HG03342 (cell line): ENCODE measurements around the gene DRAP1.

Experiments used
- ATAC-seq: cut with Tn5 transposase; IDR thresholded peaks from one replicate; pipeline ENCODE4 v1.9.1; 2021; ENCODE audit warnings: mild to moderate bottlenecking, moderate library complexity; ENCODE audit not compliant: unreplicated experiment

Gene DRAP1

DNA sequence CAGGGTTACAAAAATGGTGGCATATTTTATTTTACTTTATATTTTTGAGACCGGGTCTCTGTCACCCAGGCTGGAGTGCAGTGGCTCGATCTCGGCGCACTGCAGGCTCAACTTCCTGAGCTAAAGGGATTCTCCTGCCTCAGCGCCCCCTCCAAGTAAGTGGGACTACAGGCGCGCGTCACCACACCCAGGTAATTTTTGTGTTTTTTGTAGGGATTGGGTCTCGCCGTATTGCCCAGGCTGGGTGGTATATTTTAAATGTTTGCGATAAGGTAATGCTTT is 18.4 kb upstream of the DRAP1 start:
- no peak for ATAC-seq

GRCh38 chr11:65903068-65903481 is 16.2 kb upstream of the DRAP1 start:
- no peak for ATAC-seq

DNA sequence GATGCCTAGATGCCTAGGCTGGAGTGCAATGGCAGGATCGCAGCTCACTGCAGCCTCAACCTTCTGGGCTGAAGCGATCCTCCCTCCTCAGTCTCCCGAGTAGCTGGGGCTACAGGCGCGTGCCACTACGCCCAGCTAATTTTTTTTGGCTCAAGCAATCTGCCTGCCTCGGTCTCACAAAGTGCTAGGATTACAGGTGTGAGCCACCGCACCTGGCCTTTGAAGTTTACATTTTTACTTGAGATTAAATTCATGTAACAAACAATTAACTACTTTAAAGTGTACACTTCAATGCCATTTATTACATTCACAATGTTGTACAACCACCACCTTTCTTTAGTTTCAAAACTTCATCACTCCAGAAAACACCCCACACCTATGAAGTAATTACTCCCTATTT is 15.5 kb upstream of the DRAP1 start:
- no peak for ATAC-seq

GRCh38 chr11:65906602-65907001 is 12.6 kb upstream of the DRAP1 start:
- no peak for ATAC-seq

DNA sequence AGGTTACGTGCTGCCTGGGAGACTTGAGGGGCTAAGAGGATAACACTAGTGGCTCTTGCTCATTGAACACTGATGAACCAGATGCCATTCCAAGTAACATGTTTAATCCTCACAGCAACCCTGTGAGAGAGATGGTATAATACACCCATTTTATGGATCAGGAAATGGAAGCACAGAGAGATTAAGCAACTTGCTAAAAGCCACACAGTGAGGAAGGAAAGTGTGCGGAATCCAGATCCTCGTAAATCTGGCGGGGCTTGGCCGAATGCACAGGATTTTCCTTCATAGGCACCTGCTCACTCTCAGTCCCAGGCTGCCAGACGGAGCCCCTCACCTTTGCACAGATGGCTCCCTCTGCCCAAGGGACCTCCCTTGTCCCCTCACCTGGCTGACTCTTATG is 11.3 kb upstream of the DRAP1 start:
- no peak for ATAC-seq

GRCh38 chr11:65911682-65912568 is 7.3 kb upstream of the DRAP1 start:
- no peak for ATAC-seq

DNA sequence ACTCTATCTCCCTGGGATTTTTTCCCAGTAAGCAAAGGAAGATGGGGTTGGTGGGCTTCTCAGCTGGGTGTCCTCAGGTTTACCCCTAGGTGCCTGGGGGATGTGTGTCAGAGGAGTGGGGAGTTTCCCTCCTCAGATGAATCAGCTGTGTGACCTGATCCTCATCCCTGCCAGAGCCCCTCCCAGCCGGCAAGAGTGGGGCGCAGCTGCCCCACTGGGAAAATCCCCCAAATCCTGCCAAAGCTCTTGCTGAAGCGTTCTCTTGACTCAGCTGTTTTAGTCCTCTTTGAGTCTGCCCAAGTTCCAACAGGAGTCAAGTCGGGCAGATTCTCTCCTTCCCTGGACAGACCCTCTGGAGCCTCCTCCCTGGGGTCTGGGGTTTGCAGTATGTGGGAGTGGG is 6.4 kb upstream of the DRAP1 start:
- no peak for ATAC-seq

GRCh38 chr11:65915101-65915820 is 4.0 kb upstream of the DRAP1 start:
- no peak for ATAC-seq

GRCh38 chr11:65915821-65916251 is 3.4 kb upstream of the DRAP1 start:
- no peak for ATAC-seq

DNA sequence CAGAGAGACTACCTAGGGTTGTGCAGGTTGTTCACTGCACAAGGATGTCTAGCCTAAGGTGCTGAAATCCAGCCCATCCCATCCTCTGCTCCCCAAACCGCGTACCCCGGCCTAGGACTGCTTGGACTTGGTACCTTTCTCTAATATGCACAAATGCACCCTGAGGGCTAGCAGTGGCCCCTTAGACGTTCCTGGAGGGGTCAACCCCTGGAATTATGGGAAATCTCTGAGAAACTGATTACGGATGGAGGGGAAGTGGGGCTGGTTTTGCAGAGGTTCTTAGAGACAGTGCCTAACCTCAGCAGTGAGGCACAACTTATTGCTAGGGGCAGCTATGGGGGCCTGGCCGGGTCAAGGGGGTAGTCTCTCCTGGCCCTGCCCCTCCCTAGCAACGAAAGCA is 2.8 kb upstream of the DRAP1 start:
- no peak for ATAC-seq

DNA sequence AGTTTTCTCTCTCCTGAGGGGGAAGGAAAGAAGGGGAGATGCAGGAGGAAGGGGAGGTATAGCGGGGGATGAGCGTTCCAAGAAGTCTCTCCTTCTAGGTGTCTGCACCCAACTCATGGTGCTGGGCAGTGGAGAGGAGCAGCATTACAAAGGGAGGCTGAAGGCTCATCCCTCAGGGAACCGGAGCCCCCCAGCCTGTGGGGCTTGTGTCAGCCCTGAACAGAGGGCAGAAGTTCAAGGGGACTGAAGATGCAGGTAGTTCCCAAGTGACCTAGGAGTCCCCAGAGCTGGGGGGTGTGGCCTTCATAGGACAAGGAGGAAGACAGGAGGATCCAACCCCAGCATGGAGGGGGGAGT is 2.2 kb upstream of the DRAP1 start:
- ATAC-seq: no peak

DNA sequence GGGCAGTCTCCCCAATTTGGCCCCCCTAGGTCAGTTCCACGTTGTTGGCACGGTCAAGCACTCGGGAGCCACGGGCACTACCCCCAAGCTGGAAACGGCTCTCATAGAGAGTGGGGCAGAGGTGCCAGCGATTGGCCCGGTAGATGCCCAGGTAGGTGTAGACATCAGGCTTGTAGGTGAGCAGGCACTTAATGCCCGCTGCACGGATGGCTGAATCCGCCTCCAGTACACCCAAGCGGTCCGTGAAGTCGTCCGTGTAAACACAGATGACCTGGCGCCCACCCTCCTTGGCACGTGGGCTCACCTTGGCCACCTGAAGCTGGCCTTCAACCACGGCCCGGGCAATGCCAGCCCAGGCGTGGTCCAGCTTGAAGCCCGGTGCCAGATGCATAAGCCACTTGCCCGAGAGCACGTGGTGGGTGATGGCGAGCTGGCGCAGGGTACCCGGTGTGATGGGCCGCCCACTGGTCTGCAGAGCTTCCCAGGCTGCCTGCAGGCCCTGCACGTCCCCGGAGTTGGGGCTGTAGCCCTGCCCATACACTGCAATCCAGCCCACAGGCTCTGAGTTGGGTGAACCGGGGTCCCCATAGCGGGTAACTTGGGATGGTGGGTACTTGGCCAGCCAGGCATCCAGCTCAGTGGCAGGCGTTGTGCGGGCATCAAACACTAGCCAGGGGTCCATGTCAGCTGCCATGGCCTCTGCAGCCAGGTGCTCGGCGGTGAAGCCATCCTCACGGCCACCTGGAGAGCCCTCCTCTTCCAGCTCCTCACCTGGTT is 1.6 kb upstream of the DRAP1 start:
- ATAC-seq: no peak

DNA sequence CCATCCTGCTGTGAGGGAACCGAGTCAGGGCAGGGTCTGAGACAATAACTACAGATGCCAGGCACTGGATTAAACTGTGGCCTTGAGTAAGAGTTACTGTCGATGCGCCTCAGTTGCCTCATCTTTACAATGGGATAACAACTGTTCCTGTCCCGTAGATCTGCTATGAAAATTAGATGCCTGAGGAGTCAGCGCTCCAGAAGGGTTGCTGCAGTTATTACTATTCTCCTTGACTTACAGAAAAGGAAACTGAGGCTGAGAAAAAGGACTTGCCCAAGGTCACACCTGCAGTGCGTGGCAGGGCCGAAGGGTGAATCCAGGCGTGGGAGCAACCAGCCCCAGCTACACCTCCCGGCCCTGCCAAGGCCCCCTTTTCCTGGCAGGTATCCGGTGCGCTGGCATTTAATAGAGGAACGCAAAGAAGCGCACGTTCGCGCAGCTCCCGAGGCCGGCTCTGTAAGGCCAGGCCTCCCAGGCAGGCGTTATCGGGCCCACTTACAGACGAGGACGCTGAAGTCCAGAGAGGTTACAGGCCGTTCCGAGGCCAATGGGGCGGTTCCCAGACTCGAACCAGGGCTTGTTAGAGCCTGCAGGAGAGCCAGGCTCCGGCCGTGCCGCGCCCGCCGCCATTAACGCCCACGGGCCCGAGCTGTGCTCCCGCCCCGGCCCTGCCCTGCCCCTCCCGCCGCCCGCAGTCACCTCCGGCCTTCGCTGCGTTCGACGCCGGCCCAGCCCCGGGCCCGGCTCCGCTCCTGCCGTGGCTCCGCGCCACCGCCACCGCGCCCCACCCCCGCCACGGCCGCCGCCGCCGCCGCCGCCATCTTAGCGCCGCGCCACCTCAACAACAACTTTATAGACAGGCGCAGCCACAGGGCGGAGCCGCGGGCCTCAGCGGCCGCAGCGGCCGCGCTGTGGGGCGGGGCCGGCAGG is 750 bp upstream of the DRAP1 start, which contains the start of gene C11orf68:
C11orf68 (minus strand) TSS at position 852 of the 930 bp plus-strand sequence; CDS start at position 821, 31 bp downstream.
- ATAC-seq: peak; percentile 44

- ATAC-seq: peak; percentile 8
Measured at GRCh38 chr11:65919573-65920371, 546 bp downstream of the DRAP1 start.

- ATAC-seq: no peak
Measured at GRCh38 chr11:65920372-65920802, 1.2 kb downstream of the DRAP1 start.

GRCh38 chr11:65921033-65921555 is 1.9 kb downstream of the DRAP1 start:
- no peak for ATAC-seq

DNA sequence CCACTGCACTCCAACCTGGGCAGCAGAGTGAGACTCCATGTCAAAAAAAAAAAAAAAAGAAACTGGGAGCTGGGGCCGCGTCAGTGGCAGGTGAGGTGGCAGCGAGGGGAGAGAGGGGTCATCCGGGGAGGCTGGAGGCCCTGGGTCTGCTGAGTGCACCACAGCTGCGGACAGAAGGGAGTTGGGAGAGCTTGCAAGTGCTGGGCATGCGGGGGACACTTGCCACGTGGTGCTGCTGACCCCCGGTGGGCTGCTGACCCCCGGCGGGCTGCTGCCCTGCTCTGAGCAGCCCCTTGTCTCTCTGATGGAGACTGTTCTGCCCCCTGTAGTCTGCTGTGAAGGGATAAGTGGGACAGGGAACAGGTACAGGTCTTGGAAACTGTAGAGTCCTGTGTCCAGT is 2.6 kb downstream of the DRAP1 start:
- ATAC-seq: no peak

DNA sequence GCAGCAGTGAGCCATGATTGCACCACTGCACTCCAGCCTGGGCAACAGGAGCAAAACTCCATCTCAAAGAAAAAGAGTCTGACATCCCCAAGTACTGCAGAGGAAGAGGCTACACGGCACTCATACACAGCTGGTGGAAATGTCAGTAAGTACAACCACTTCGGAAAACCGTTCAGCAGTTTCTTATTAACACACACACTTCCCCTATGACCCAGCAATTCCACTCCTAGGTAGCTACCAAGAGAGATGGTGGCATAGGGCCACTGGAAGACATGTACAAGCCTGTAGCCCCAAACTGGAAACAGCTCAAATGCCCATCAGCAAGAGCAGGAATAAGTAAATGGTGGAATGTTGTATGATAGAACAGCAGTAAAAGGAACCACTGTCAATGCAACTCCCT is 3.3 kb downstream of the DRAP1 start:
- no peak for ATAC-seq

GRCh38 chr11:65925397-65925796 is 6.2 kb downstream of the DRAP1 start:
- no peak for ATAC-seq
